HG03039 (cell line): ENCODE data around the gene MYH6.

Experiments
- ATAC-seq: cut with Tn5 transposase; IDR thresholded peaks from one replicate; pipeline ENCODE4 v1.9.1; 2021; ENCODE audit warnings: mild to moderate bottlenecking, moderate library complexity; ENCODE audit not compliant: unreplicated experiment

The MYH6 gene

DNA sequence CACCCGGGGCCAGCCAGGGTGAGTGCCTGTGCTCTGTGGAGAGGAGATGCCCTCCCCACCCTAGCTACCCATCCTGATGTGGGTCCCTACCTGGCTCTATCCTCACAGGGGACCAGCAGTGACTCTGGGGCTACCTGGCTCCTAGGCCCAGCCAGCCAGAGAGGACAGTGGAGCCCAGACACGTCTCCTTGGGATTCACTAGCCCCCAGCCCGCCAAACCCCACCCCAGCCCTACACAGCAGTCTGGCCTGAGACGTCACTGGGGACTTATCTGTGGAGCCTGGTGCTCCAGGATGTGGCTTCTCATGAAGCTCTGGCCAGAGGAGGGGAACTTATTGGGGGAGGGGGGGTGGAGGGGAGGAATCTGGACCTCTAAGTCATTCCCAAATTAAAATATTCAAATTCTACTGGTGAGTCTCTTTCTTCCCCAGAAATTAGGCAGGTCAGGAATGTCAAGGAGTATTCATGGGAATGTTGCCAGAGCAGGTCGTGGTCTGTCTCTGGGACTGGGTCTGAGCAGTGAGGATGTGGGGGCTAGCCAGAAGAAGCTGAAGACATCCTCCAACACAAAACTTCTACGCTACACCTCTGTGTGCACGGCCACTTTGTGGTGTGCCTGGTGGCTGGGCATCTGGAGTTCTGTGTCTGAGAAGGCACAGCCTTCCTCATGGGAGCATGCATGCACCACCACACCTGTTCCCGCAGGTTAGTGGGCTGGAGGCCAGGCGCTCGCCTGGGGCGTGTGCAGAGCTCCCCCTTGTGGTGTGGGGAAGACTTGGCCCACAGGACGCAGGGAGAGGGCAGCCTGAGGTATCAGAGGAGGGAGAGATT is 28.5 kb downstream of the MYH6 start:
- ATAC-seq: no peak

DNA sequence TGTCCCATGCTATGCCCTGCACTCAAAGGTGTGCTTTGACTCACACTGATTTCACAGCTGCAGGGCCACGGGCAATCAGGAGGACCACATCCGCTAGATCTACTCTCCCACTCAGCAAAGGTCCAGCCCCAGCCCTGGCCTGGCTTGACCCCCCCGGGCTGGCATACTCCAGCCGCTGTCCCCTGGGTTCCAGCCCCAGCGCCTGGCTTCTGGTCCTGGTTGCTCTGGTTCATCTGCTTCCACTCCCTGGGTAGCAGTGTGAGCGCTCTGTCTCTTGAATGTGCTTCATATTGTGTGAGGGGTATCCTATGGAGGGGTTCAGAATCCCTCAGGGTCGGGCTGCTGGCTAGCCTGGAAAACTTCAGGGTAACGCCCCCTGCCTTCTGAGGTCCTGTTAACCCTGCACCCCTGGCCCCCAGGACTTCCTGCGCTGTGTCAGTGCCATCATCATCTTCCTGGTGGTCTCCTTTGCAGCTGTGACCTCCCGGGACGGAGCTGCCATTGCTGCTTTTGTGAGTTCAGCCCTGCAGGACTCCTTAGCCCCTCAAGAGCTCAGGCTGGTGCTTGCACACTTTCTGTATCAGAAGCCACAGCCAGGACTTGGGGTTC is 29.4 kb downstream of the MYH6 start:
- ATAC-seq: no peak

DNA sequence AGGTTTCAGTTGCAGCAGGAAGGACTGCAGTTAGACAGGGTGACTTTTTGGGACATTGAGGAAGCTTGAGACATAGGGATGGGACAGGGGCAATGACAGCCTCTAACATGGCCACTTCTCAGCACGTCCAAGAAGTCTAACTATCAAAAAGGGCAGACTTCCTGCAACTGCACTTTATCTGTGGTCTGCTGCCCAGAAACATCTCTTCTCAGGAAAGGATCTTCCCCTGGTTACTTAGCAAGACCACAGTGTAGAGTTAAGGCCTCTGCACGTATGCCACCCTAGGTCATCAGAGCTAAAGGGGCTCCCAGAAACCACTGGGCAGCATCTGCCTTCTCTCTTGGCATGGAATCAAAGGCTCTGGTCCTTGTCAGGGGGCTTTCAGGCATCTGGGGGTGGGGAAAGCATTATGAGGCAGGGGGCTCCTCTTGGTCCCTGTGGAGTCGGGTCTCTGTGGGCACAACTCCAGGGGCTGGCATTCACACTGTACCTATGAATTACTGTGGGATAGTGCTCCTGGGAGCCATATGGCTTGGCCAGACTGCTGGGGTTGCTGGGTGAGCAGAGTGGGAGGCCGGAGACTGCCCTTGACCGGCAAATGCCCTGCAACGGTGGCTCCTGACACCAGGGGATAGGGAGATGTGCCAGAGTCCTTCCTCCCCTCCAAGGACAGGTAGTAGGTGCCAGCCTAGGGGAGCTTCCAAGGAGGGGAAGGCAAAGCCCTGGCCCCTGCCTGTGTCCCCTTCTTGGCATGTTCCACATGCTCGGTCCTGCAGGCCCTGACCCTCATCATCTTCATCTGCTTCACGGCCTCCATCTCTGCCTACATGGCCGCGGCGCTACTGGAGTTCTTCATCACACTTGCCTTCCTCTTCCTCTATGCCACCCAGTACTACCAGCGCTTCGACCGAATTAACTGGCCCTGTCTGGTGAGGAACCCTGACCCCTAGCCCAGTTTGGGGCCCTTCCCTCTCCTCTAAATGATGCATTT is 30.2 kb downstream of the MYH6 start:
- no peak for ATAC-seq

DNA sequence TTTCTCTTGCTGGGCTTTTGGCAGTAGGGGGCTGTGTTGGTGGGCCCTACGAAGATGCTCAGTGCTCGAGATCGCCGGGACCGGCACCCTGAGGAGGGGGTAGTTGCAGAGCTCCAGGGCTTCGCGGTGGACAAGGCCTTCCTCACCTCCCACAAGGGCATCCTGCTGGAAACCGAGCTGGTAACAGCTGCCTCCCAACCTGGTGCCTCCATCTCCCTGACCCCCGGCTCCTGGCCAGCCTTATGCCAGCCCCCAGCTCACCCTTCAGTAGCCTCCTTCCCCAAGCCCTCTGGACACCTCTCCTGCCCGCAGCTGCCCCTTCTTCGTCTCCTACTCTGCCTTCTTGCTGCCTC is 30.9 kb downstream of the MYH6 start:
- no peak for ATAC-seq

DNA sequence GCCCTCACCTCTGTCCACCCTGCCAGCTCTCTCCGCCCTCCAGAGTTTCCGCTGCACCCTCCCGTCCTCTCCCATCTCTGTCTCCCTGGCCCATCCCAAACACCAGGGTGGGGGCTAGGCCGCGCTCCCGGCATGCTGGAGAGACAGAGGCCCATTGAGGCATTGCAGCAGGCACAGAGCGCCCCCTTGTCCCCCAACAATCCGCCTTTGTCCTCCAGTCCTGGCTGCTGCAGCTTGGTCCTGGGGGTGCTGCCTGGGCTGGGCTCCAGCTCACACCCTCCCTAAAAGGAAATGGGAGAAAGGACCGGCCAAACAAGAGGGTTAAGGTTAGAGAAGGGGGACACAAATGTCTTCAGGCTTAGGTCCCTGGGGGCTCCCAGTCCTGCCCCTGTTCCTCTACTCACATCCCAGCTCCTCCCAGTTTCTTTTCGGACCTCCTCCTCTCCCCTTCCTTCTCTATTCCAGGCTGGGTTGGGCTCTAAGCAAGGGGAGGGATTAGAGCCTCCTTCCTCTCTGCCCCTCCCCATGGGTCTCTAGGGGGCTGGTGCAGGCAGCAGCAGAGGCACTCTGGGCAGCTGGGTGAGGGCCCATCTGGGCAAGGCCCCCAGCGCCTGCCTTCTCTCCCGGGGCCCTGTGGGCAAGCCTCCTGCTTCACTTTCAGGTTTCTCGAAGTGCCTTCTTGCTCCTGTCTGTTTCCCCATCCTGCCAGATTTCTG is 31.4 kb downstream of the MYH6 start, which contains the start of gene CMTM5:
Gene CMTM5, plus strand, starts transcription at position 565 of the 716 bp plus-strand sequence. CDS start 206 bp downstream, outside the sequence.
- ATAC-seq: no peak

DNA sequence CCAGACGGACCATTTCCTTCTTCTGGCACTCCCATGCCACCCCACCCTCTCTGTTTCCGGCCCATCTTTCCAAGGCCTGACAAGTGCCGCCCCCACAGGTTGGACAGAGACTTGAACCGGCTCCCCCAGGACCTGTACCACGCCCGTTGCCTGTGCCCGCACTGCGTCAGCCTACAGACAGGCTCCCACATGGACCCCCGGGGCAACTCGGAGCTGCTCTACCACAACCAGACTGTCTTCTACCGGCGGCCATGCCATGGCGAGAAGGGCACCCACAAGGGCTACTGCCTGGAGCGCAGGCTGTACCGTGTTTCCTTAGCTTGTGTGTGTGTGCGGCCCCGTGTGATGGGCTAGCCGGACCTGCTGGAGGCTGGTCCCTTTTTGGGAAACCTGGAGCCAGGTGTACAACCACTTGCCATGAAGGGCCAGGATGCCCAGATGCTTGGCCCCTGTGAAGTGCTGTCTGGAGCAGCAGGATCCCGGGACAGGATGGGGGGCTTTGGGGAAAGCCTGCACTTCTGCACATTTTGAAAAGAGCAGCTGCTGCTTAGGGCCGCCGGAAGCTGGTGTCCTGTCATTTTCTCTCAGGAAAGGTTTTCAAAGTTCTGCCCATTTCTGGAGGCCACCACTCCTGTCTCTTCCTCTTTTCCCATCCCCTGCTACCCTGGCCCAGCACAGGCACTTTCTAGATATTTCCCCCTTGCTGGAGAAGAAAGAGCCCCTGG is 32.4 kb downstream of the MYH6 start:
- no peak for ATAC-seq

DNA sequence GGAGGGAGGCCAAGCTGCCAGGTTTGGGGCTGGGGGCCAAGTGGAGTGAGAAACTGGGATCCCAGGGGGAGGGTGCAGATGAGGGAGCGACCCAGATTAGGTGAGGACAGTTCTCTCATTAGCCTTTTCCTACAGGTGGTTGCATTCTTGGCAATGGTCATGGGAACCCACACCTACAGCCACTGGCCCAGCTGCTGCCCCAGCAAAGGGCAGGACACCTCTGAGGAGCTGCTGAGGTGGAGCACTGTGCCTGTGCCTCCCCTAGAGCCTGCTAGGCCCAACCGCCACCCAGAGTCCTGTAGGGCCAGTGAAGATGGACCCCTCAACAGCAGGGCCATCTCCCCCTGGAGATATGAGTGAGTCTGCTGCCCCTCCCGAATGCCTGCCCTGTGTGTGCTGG is 35.0 kb downstream of the MYH6 start:
- ATAC-seq: no peak

DNA sequence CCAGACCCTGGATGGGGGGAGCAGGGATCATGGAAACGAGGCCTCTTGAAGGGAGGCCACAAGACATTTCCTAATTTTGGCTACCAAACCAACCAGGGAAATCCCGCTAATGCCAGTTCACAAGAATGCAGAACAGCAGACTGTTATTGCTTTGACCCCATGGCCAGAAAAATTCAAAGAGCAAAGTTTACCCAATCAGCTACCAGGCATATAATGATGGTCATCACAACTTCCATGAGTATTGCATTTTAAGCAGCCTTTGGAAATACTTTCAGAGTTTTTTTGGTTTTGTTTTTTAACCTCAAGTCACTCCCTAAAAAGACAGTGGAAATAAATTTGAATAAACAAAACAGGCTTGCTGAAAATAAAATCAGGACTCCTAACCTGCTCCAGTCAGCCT is 35.6 kb downstream of the MYH6 start, which contains the start of gene IL25:
Gene IL25, plus strand, starts transcription at position 301 of the 400 bp plus-strand sequence.
- ATAC-seq: no peak

DNA sequence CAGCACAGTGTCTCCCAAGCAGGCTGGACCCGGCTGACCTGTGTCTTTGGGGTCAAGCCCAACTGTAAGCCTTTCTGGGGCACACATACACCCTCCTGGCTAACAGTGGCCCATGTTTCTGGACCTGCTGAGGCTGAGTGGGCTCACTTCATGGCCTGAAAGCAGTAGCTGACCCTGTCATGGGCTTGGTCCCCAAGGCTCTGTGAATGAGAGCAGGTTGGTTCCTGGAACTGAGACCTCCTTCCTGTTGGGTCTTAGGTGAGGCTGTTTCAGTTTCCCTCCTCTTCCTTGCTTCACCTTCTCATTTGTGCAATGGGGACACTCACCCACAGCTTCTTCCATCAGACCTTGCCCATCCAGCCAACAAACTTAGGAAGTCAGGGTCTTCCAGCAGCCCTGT is 36.2 kb downstream of the MYH6 start:
- ATAC-seq: no peak

DNA sequence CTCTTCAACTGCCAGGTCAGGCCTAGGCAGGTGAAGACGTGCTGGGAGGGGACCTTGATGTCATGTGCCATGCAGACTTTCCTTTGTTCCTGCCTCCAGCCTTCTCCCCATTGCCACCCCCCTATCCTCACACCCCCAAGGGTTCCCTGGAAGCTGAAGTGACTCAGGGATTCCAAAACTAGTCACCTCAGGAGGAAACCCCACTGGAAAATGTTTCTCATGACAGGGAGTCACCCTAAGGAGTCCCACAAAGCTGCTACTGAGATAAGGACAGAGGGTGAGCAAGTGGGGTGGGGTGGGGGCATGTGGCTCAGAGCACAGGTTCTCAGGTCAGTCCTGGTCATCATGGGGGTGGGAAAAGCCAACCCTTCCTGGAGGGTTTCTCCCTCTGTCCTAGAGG is 37.9 kb downstream of the MYH6 start:
- ATAC-seq: no peak

DNA sequence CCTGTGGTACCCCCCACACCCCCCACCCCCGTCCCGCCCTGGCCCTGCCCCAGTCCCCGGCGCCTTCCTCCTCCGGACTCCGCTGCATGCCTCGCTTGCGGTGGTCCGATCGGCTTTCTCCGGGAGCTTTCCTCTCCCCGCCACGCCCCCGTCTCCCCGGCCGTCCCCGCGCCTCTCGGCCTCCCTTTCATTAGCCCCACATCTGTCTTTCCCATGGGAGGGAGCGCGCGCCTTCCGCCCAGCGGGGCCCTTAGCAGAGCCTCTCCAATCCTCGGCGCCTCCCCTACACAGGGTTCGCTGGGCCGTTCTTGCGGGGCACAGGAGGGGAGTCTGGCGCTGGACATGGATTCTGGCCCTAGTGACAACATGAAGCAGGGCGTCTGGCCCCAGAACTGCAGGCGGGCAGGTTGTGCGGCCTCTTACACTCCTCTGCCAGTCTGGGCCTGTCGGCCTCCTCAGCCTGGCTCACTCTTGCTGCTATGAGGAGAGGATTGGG is 41.6 kb downstream of the MYH6 start:
- no peak for ATAC-seq

DNA sequence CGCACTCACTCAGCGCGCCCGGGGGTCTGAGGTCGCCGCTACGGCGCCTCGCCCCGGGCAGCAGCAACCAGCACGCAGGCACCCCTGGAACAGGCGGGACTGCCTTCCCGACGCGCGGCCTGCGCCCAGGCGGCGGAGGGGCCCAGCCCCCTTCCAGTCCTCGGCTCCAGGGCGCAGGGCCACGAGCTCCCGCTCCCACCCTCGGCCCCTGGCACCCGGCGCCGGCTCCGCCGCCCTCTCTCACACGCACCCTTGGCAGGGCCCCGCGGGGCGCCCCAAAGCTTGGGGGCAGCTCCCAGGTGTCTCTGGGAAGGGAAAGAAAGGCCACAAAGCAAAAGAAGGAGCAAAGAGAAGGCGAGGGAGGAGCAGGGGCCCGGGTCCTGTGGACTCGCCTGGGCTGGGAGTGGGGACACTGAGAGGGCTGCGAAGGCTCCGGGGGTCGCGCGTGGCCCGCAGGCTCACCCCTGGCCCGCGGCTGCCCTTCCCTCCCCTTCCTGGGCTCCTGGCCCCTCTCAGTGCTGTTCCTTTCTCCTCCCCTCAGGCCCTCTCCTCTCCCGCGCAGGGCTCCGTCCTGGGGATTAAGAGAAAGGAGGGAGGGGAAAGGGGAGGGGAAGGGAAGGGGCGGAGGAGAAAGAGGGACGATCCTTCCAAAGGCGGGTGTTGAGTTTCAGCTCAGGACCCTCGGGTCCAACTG is 42.2 kb downstream of the MYH6 start:
- no peak for ATAC-seq

DNA sequence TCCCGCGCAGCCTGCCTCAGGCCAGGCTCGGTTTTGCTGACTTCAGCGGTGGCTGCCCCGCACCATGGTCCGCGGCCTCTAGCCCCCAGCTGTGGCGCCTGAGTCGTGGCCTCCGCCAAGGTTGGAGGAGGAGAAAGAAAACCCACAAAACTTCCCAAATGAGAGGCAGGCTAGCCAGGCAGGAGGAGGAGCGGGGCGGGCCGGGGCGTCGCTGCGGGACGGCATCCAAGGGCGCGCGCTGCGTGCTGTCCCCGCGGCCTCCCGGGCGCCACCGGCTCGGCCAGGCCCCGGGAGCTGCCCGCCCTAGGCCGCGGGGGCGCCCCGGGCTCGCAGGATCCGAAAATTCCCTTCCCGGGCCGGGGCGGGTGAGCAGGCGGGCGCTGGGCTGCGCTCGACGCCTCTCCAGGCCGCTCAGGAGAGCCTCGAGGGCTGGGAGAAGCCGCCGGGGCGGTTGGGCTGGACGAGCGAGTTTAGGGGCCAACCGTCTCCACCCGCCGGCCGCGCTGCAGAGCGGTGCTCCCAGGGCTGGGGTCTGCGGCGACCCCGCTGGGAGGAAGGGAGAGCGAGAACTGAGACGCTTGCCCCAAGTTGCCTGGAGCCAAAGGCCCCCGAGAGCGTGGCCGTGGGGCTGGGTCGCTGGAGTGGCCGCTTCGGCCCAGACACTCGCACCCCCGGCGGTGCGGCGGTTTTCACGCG is 42.9 kb downstream of the MYH6 start, which contains the start of gene EFS:
Gene EFS, minus strand, starts transcription at position 137 of the 696 bp plus-strand sequence. CDS start 147 bp downstream, outside the sequence.
- ATAC-seq: no peak

DNA sequence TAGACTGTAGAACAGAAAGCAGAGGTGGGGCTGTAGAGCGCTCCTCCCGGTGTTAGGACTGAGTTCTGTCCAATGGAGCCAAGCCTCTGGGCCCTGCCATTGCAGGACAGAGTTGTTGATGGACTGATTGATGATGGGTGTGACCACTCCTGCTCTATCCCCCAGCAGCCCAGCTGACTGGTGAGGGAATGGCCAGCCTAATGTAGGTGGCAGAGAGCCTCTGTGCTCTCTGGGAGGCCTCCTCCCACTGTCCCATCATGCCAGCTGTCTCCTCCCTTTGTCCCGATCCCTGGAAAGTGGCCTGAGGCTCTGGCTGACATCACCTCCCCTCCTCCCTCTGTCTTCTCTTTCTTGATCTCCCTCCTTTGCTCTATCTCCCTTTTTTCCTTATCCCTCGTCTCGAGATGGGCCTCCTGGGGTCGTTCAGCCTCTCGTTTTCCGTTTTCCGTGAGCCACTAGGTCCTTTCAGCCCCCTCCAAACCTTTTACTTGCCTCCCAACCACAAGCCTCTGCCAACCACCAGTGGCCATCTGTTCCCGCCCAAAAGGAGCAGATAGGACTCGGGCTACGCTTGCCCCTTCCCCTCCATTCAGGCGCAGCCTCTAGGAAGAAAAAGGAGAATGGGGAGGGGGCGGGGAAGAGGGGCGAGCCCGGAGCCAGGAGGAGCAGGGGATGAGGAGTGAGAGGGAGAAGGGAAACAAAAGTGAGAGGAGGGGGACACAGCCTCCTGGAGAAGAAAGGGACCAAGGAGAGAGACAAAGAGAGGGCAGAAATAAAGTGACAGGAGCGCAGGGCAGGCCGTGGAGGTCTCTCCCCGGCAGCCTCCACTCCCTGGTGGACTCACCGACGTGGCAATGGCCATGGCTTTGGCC is 43.7 kb downstream of the MYH6 start:
- ATAC-seq: no peak

DNA sequence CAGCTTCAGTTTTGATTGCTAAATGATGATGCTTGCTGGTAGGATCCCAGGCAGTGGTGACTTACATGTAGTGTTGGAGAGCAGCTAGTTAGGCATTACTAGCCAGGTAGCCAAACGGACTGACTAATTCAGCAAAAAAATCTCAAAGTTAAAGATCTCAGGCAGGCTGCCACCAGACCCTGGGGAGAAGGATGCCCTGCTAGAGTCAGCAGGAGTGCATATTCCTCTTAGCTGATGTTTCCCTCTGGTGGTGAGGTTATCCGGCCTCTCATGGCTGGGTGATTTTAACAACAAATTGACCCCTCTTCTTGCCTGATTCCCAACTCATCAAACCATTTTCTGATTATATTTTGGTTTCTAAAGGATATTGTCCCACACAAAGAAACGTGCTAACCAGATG is 45.9 kb downstream of the MYH6 start:
- ATAC-seq: no peak

DNA sequence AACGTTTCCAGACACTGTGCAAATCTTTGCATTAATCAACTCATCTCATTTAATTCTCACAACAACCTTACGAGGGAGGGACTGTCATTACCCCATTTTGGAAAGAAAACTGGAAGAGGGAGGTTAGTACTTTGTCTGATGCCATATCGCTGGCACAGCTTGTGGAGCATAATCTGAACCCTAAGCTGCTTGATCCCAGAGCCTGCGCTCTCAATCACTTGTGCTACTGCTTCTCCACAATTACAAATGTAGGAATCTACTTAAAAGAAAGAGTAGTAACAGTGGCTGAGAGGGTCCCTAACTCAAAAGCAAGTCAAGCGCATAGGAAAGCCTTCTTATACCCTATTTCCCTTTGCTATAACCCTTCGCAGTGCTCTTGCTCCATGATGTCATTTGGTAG is 46.3 kb downstream of the MYH6 start:
- ATAC-seq: no peak

DNA sequence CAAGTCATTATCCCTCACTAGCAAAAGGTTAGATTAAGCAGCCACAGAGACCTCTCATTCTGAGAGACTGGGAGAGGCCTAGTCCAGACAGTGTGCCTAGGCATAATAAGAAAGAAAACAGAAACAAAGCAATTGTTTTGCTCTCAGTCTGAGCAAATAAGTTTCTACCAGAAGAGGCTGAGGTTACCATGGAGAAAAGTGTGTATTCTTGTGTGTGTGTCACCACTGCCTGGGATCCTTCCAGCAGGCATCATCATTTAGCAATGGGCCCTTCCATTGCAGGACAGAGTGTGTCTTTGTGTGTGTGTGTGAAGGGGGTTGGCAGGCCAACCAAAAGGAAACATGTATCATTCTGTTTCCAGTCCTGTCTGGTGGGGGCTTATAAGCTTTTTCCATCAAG is 46.8 kb downstream of the MYH6 start:
- no peak for ATAC-seq

DNA sequence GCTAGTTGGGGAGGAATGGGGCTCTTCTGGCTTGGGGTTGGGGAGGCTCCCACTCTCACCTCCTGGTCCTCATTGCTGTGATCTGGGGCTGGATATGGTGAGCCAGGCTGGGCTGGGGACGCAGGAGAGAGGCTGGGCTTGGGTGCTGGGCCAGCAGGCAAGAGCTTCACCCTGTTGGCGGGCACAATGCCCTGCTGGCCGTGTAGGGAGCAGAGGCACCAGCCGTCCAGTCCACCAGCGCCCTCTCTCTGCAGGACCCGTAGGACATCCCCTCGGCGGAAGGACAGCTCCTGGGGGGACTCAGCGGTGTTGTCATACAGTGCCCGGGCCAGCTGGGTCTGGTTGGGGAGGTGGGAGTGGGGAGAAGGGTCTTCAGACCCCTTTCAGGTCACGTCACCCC is 47.6 kb downstream of the MYH6 start:
- no peak for ATAC-seq
